GM20431 (cell line): Measurements from ENCODE around the gene RIC1.

Source experiments
- in situ Hi-C: fragments of 300-500 bp; cut with MseI, MboI; formaldehyde crosslinking; loops from one replicate; pipeline ENCODE4 v1.15.0; 2020; ENCODE audit warnings: low sequenced_read_pairs; ENCODE audit not compliant: unreplicated experiment

The RIC1 gene, protein sequence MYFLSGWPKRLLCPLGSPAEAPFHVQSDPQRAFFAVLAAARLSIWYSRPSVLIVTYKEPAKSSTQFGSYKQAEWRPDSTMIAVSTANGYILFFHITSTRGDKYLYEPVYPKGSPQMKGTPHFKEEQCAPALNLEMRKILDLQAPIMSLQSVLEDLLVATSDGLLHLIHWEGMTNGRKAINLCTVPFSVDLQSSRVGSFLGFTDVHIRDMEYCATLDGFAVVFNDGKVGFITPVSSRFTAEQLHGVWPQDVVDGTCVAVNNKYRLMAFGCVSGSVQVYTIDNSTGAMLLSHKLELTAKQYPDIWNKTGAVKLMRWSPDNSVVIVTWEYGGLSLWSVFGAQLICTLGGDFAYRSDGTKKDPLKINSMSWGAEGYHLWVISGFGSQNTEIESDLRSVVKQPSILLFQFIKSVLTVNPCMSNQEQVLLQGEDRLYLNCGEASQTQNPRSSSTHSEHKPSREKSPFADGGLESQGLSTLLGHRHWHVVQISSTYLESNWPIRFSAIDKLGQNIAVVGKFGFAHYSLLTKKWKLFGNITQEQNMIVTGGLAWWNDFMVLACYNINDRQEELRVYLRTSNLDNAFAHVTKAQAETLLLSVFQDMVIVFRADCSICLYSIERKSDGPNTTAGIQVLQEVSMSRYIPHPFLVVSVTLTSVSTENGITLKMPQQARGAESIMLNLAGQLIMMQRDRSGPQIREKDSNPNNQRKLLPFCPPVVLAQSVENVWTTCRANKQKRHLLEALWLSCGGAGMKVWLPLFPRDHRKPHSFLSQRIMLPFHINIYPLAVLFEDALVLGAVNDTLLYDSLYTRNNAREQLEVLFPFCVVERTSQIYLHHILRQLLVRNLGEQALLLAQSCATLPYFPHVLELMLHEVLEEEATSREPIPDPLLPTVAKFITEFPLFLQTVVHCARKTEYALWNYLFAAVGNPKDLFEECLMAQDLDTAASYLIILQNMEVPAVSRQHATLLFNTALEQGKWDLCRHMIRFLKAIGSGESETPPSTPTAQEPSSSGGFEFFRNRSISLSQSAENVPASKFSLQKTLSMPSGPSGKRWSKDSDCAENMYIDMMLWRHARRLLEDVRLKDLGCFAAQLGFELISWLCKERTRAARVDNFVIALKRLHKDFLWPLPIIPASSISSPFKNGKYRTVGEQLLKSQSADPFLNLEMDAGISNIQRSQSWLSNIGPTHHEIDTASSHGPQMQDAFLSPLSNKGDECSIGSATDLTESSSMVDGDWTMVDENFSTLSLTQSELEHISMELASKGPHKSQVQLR (N-terminal part only)

DNA sequence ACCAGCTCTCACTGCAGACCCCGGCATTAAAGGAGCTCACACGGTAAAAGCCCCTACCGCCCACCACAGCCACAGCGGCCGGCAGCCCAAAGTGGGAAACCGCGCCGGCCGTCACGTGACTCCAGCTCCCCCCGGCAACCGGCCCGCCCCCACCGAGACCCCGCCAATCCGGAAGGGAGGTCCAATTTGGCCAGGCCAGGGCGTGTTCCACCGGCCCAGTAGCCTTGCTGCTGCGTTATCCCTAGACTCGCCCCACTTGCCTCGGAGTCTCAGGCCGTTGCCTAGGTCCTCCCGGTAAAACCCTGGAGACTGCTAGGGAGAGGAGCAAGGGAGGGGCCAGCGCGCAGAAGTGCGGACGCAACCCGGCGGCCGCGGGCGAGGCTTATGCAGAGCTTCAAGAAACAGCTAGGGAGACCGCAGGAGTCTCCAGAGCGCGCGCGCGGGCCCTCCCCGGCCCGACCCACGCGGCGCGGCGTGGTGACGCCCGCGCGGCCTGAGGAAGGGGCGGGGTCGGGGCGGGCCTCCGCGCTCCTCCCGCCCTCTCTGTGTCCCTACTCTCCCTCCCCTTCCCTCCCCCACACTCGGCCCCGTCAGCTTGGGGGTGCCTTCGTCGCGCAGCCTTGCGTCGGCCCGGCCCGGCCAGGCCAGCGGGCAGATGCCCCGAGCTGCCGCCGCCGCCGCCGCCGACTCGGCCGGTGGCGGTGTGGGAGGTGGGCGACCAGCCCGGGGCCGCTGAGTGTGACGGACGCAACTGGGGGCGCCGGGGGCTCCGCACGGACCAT, at the start of gene RIC1:
RIC1 (plus strand) TSS at position 578 of the 782 bp plus-strand sequence; CDS start at position 781, 203 bp downstream.
- in situ Hi-C loops = no loop called here

DNA sequence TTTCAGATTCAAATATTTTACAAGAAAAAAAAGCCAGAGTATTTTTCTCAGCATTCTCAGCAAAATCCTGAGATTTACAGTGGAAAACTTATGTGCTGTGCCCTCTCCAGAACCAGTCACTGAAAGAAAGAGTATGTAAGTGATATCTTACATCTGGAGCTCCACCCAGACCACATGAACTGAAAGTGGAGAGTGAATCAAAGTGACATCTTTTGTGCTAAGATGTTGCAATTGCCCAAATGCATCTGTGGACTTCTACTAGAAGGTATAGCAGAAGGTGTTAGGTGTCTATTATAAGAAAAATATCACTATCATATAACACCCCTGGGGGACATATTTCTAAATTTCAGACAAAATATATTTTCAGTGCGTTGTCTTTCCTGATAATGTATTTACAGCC, 49.0 kb upstream of the RIC1 start:
- in situ Hi-C loops = loop anchor here (25.0 kb wide), 1 partner anchor 118 kb away; the partner anchor contains the start of gene CD274

DNA sequence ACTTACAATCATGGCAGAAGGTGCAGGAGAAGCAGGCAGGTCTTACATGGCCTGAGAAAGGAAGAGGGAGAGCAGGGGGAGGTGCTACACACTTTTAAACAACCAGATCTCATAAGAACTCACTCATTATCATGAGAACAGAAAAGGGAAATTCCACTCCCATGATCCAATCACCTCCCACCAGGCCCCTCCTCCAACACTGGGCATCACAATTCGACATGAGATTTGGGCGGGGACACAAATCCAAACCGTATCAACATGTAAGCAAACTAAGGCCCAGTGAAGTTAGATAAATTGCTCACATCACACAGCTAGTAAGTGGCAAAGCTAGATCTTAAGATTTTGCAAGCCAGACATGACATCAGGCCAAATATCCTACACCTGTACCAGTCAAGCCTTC, 48.3 kb upstream of the RIC1 start:
- in situ Hi-C loops = loop anchor here (25.0 kb wide), 1 partner anchor 118 kb away; the partner anchor contains the start of gene CD274

DNA sequence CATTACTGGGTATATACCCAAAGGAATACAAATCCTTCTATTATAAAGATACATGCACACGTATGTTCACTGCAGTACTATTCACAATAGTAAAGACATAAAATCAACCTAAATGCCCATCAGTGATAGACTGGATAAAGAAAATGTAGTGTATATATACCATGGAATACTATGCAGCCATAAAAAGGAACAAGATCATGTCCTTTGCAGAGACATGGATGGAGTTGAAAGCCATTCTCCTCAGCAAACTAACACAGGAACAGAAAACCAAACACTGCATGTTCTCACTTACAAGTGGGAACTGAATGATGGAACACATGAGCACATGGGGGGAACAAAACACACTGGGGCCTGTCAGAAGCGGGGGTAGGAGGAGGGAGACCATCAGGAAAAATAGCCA, 47.2 kb upstream of the RIC1 start:
- in situ Hi-C loops = loop anchor here (25.0 kb wide), 1 partner anchor 119 kb away; the partner anchor contains the start of gene CD274

- in situ Hi-C loops = loop anchor here (25.0 kb wide), 1 partner anchor 121 kb away; the partner anchor contains the start of gene CD274
Observed at GRCh38 chr9:5582835-5583195, 46.1 kb upstream of the RIC1 start.

DNA sequence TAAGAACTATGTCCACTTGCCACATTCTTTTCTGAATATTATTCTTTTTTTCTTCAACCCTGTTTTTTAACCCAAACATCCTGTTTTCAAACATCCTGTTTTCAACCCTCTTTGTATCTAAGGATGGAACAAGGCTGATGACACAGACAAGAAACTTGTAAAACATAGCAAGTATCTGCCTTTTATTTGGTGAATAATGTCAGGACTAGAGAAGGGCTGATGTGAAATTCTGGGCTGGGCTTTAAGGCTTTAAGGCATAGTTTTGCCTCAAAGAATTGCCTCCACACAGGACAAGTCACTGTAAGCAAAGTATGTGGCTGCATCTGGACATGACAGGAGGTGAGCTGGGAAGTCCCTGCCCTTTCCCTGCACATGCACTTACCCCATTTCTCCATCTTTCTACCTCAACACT, 42.5 kb upstream of the RIC1 start:
- in situ Hi-C loops = loop anchor here (25.0 kb wide), 1 partner anchor 124 kb away; the partner anchor contains the start of gene CD274

- in situ Hi-C loops = loop anchor here (25.0 kb wide), 1 partner anchor 125 kb away; the partner anchor contains the start of gene CD274
Observed at GRCh38 chr9:5587024-5587423, 41.9 kb upstream of the RIC1 start.

DNA sequence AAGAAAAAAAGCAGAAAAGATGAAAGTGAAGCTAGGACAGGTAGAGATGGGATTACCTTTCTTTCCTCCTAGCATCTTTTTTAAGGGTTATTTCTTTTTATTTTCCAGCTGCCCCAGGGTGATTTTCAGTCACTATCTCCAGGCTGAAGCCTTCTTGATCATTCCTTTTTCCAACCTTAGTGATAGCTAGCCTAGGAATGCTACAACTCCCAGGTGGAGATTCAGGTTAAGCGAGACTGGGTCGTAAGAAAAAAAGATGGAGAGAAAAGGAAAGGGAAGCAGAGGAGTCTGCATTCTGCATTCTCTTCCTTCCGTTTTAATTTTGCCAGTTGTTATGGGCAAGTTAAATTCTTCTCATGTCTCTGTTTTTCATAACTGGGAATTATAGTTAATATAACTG, 36.7 kb upstream of the RIC1 start:
- in situ Hi-C loops = loop anchor here (25.0 kb wide), 1 partner anchor 130 kb away; the partner anchor contains the start of gene CD274

- in situ Hi-C loops = loop anchor here (25.0 kb wide), 1 partner anchor 131 kb away; the partner anchor contains the start of gene CD274
Observed at GRCh38 chr9:5592904-5593303, 36.0 kb upstream of the RIC1 start.

GRCh38 chr9:5593904-5594303, 35.0 kb upstream of the RIC1 start:
- in situ Hi-C loops = loop anchor here (25.0 kb wide), 1 partner anchor 132 kb away; the partner anchor contains the start of gene CD274

DNA sequence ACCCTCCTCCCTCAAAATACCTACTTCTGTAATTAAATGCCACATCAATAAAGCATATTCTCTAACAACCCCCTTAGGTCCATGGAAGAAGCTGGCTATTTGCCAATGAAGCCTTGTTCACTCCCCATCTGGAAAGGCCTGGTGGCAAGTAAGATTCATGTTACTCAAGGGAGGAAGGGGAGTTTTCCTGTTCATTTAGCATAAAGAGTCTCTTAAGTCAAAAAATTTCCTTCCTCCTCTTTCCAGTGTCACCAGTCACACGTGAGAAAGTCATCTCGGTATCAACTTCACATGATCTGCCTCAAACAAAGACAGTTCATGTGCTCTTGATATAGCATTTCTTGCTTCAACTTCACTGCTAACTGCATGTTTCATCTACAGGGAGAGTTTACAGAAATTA, 32.7 kb upstream of the RIC1 start:
- in situ Hi-C loops = loop anchor here (25.0 kb wide), 1 partner anchor 134 kb away; the partner anchor contains the start of gene CD274

- in situ Hi-C loops = no loop called here
Observed at GRCh38 chr9:5608298-5609225, 20.3 kb upstream of the RIC1 start.

DNA sequence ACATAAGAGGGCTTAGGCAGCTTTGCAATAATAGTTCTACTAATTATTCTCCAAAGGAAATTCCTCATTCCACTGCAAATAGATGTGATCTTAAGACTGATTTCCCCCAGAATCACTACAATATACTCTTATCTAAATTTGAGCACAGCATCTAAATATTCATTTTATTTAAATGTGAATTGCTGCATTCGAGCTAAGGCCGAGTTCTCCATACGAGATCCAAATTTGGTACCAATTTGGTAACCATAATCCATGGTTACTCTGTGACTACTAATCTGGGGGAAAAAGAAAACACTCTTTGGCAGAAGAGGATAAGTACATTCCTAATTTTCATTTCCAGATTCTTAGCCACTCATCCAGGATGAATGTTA, 19.7 kb upstream of the RIC1 start:
- in situ Hi-C loops = no loop called here

GRCh38 chr9:5610491-5610890, 18.4 kb upstream of the RIC1 start:
- in situ Hi-C loops = no loop called here

DNA sequence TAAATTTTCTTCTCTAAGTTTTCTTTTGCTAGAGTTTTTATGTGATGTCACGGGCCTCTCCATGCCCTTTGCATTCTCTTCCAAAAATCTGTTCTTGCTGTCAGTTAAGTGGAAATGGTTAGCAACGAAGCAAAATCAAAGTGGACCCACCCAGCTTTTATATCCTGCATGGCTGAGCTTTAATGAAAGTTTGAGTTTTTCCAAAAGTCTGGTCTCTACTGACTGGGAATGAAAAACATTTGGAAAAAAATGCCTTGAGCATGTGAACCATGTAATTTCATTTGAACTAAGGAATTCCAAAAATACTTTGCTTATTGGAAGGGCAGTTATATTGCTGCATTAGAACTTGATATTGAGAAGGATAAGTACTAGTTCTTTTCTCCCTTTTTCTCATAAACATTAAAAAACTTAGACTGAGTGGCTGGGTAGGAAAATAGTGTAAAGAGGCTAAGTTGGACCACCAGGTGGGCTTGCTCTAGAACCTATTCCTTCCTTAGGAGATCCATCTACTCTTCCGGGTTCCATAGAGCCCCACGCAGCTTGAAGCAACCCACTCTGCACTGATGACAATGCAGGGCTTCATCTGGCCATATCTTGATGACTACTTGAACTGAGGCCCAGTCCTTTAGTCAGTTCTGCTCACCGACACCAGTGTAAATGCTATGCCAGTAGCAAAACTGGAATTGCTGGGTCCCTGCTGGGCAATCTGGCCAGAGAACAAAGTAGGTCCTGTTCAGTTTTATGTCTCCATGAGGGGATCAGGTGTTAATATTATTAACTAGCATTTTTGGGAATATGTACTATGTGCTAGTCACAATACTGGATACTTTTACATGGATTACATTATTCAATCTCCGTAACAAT, 17.4 kb upstream of the RIC1 start:
- in situ Hi-C loops = no loop called here

- in situ Hi-C loops = no loop called here
Observed at GRCh38 chr9:5612185-5612530, 16.7 kb upstream of the RIC1 start.

DNA sequence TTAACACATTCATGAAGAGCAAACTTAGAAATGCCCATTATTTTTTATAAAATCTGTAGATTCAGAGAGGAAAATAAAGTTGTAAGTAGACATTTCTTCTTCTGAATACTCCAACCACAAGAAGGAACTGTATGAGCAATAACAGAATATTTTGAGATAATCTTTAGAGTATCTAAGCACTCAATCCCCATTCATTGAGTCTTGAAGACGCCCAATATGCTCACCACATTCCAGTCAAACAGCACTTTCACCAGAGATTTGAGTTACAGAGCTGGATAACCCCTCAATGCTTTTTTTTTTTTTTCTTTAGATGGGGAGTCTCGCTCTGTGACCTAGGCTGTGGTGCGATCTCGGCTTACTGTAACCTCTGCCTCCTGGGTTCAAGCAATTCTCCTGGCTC, 14.7 kb upstream of the RIC1 start:
- in situ Hi-C loops = no loop called here
